NCI-H2081 treated with DMSO at 0.1 percent for 48 hours (cell line): ENCODE results near the gene DCST2.

Source experiments
- DNase-seq: peaks from one replicate; lab custom pipeline; 2025; lab: John Stamatoyannopoulos, UW

Gene DCST2

DNA sequence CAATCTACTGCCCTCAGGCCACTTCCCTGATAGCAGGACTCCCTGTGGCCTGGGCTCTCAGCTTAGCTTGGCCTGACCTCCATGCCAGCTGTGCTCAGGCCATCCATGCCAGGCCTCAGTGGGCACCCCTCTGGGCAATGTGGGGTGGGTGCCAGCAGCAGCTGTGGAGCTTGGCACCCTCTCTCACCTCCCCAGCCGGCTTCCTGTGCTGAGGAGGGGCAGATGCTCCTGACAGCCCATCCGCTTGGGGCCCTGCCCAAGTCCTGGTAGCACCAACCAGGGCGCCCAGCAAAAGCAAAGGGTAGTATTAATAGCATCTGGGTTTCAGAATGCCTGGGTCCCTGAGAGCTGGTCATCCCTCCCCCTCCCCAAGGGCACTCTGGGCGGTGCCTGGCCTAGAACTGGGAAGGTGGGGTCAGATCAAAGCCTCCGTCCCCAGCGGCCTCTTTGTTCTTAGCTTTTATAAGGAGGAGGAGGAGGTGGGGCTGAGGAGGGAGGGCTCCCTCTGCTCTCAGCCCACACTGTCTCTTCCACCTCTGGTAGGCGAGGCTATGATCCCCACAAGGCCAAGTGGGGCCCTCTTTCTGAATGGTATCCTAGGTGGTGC lies 36.1 kb upstream of the DCST2 start:
- peak; percentile 46 for DNase-seq

- DNase-seq, result no peak
These were observed 35.0 kb upstream of the DCST2 start for GRCh38 chr1:155068599-155068998.

GRCh38 chr1:155066777-155067176 lies 33.2 kb upstream of the DCST2 start:
- no peak for DNase-seq

DNA sequence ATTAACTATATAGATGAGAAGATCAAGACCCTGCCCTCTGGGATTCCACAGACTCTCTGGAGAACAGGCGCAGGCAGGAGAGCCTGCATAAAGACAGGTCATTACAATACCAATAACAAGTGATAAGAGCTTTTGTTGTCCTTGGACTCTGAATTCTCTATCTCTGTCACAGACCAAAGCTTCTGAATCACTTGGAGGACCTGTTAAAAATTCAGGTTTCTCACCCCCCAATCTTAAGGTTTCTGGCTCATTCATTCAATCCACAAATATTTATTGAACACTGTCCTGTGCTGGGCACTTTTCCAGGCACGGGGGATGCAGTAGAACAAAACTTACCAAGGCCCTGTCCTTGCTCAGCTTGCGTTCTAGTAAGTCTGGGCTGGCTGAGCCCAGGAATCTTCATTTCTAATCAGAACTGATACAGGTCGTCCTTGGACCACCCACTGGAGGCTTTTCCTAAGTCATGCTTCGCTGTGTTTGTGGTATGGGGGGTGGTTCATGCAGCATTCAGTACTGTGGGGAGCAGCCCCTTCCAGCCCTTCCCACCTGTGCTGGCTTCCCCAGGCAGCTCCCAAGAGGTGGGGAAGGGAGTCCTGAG lies 31.4 kb upstream of the DCST2 start:
- DNase-seq, result no peak

DNA sequence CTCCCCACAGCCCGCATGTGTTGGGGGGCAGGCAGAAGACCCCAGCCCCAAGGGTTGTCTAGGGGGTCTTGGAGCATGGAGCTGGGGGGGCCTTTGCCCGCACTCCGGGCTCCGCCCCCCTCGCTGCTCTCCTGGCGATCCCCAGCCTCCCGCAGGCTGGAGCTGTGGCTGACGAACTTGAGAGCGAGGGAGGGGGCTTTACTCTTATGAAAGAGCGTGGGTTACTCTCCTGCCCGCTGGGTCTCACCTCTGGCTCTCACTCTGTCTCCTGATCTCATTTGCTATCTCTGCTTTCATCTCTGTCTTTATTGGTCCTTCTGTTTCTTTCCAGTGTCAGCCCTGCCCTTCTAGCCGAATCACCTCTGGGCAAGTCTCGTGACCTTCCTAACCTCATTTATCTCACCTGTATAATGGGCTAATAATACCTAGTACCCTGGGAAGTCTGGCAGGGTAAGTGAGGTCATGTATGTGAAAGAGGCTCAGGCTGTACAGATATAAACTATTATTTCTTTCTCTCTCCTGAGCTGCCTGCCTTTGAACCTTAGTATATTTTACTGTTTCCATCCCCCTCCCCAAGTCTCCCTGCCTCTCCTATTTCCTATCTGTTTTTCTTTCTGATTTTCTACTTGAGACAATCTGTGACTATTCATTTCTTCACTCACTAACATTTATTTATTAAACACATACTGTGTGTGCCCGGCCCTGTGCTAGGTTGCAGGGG lies 30.7 kb upstream of the DCST2 start:
- no peak for DNase-seq

GRCh38 chr1:155063550-155064110 lies 30.0 kb upstream of the DCST2 start, which contains the start of gene EFNA4:
Gene EFNA4 (plus strand): TSS chr1:155063740. CDS start chr1:155063824, 84 bp downstream.
- no peak for DNase-seq

GRCh38 chr1:155062702-155063411 lies 29.3 kb upstream of the DCST2 start:
- no peak for DNase-seq

- no peak for DNase-seq
These were observed 28.6 kb upstream of the DCST2 start for GRCh38 chr1:155062151-155062686.

DNA sequence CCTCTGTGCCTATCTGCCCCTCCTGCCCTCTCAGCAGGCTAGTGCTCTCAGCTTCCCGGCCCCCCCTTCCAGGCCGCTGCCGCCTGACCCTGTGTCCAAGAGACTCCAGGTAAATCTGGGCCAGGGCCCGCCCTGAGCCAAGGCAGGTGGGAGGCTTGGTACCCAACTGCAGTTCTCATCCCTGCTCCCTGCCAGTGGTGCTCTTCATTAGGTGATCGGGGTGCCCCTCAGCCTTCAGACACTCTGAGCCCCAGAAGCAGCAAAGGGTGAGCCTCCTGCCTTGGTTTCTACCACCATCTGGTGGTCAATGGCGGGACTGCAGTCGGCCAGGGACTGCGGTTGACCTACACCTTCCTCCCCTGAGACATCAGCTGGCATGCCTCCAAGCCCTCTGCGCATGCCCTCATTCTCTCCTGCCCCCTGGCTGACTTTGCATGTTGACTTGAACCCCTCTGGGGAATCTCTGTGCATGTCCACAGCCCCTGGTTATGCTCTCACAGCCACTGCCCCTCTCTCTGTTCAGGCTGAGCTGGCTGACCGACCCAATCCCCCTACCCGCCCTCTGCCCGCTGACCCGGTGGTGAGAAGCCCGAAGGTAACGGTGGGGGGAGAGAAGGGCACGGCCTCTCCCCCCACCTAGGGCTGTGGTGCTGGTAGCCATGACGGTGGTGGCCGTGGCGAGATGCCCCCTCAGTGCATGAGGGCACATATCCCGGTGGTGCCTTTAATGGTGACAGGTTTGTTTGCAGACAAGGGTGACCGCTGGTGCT lies 28.0 kb upstream of the DCST2 start:
- DNase-seq, result peak; percentile 48

DNA sequence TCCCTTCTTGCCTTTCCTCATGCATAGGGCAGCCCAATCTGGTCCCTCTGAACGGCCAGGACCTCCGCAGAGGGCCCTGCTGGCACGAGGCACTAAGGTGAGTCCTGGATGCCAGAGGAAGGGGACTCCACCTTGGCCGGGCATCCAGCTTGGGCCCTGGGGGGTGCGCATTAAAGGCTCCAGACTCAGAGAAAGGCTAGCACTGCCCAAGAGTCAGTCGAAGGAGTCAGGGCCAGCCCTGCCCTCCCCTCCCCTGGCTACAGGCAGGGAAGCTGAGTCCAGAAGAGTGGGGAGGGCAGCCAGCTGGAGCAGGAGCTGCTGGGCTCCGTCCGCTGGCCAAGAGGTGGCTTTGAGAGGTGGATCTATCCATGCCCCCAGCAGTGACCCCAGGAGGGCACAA lies 27.2 kb upstream of the DCST2 start:
- DNase-seq, result no peak

GRCh38 chr1:155057788-155058211 lies 24.2 kb upstream of the DCST2 start:
- no peak for DNase-seq

GRCh38 chr1:155057104-155057503 lies 23.5 kb upstream of the DCST2 start:
- no peak for DNase-seq

GRCh38 chr1:155053531-155054105 lies 20.0 kb upstream of the DCST2 start:
- no peak for DNase-seq

DNA sequence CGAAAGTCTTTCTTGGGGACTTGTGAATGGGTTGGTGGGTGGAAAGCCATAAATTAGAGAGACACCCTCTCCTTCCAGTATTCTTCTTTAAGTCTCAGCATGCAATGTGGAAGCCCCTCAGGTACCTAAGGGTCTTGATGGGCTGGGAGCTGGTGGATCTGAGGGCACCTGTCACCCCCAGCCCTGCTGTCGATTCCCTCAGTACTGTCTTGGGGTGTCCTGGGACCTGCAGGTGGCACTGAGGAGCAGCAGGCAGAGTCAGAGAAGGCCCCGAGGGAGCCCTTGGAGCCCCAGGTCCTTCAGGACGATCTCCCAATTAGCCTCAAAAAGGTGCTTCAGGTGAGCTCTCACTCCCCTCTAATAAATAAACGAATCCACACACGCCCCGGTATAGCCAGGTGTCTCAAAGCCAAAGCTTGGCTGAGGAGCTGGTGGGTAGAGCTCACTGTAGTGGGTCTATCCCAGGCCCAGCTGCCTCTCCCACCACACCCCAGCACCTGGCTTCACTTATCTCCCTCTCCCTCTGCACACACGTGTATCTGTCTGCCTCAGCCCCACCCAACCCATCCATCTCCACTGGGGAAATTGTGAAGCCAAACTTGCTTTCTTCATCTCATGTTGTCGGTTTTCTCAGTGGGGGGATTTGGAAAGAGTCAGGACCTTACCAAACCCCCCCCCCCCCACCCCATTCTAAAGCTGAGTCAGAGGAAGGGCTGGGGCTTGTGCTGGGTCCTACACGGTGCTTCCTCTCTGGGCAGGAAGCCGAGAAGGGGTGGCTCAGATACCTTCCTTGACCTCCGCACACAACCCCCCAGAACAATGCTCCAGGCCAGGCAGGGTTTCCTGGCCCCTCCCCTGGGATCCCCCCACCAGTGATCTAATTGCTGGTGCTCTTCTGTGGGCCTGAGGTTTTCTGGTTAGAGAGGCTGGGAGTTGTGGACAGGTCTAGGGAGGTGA lies 19.1 kb upstream of the DCST2 start:
- no peak for DNase-seq

- no peak for DNase-seq
These were observed 18.3 kb upstream of the DCST2 start for GRCh38 chr1:155051777-155052398.

DNA sequence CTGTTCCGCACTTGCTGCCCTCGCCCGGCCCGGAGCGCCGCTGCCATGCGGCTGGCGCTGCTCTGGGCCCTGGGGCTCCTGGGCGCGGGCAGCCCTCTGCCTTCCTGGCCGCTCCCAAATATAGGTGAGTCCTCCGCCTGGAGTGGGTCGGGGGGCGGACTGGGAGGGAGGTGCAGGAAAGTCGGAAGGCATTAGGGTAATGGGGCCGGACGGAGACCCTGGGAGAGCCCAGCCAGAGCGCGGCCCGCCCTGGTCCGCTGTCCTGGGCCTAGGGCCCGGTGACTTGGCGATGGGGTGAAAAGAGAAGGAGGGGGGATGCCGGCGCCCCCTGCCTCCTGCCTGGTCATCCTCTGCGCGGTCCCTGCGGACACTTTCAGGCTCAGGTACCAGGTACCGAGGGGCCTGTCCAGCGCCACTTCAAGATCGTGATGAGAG lies 17.8 kb upstream of the DCST2 start:
- DNase-seq, result no peak

GRCh38 chr1:155050560-155051341 lies 17.2 kb upstream of the DCST2 start, which contains the start of gene ADAM15:
Gene ADAM15 (plus strand): TSS chr1:155051316. CDS start chr1:155051387, 71 bp downstream.
- no peak for DNase-seq
